T-helper 9 cell (primary cell): ENCODE results near the gene WARS2.
"Not testable (repeated sequence)": the region's sequence is repeated elsewhere in the genome, so short reads cannot be mapped to it uniquely, and the experiment has no call there.

Source experiments
- DNase-seq: peaks from one replicate; pipeline ENCODE4 v3.0.0-alpha.2; 2020

Gene WARS2

GRCh38 chr1:119139403-119139802 is 1.1 kb downstream of the WARS2 start:
- peak; percentile 18 for DNase-seq

- no peak for DNase-seq
Measured at GRCh38 chr1:119136401-119136800, 4.1 kb downstream of the WARS2 start.

- DNase-seq, result no peak
Measured at GRCh38 chr1:119133987-119134386, 6.5 kb downstream of the WARS2 start.

DNA sequence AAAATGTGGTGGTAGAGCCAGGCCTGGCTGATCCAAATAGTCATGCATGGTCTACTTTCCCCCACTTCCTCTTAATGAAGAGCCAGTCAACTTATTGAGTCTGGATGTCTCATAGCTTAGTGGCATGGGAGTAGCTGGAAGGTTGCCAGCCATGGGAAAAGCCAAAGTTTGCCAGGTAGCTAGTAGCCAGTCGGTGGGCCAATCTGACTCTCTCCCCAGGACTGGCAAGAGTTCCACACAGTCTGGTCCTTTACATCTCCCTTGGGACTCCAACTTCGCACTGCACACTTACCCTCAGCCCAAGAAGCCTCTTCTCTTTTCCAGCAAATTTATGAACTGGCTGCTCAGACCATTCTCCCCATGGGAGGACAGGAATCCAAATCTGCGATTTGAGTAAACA is 8.3 kb downstream of the WARS2 start:
- DNase-seq, result no peak

- DNase-seq, result no peak
Measured at GRCh38 chr1:119125874-119126273, 14.6 kb downstream of the WARS2 start.

GRCh38 chr1:119124764-119125163 is 15.7 kb downstream of the WARS2 start:
- no peak for DNase-seq

DNA sequence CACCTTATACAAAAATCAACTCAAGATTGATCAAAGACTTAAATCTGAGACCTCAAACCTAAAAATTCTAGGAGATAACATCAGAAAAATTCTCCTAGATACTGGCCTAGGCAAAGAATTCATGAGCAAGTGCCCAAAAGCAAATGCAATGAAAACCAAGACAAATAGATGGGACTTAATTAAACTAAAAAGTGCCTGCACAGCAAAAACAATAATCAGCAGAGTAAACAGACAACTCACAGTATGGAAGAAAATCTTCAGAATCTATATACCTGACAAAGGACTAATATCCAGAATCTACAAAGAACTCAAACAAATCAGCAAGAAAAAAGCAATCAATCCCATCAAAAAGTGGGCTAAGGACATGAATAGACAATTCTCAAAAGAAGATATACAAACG is 18.6 kb downstream of the WARS2 start:
- not testable (repeated sequence) for DNase-seq

- no peak for DNase-seq
Measured at GRCh38 chr1:119116725-119117124, 23.7 kb downstream of the WARS2 start.

DNA sequence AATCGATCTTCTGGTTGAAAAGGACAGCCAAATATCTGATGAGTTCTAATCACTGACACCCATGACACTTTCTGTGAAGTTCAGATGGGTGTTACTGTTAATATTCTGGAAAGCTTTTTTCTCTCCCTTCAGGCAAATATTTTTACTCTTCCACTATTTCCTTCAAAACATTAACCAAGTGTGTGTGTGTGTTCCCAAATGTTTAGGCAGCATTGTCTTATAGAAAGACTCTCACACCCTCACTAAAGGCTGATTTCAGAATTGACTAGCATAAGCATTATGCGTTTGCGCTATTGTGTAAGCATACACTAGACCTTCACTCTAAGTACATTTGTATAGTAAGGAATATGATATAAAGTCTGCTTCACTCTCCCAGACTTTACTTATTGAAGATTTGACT is 24.7 kb downstream of the WARS2 start:
- DNase-seq, result no peak

- DNase-seq, result no peak
Measured at GRCh38 chr1:119115311-119115710, 25.1 kb downstream of the WARS2 start.

DNA sequence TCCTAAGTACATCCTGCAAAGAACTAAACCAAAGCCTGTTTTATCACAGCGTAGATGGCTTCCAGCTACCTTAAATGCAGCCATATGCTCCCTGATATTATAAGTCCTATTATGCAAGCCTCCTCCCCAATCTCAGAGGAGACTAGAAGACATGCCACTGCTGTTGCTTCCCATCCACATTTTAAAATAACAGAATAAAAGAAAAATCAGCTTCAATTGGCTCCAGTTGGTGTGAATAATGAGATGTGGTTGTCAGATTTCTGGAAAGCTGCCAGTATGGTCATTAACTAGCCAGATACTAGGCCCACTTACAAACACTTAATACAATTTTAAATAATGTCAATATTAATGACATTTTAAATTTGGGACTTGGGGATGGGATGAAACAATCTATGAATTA is 25.7 kb downstream of the WARS2 start:
- DNase-seq, result no peak

GRCh38 chr1:119112791-119113190 is 27.7 kb downstream of the WARS2 start:
- DNase-seq, result no peak

GRCh38 chr1:119112244-119112643 is 28.2 kb downstream of the WARS2 start:
- DNase-seq, result no peak

DNA sequence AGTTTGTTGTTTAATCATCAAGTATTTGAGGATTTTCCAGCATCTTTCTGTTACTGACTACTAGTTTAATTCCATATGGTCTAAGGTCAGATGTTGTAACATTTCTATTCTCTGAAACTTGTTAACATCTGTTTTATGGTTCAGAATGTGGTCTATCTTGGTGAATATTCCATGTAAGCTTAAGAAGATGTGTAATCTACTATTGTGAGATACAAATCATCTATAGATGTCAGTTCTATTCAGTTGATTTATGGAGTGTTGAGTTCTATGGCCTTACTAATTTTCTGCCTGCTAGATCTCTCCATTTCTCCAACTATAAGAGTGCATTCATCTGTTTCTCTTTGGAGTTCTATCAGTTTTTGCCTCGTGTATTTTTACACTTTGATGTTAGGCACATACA is 31.5 kb downstream of the WARS2 start:
- no peak for DNase-seq

DNA sequence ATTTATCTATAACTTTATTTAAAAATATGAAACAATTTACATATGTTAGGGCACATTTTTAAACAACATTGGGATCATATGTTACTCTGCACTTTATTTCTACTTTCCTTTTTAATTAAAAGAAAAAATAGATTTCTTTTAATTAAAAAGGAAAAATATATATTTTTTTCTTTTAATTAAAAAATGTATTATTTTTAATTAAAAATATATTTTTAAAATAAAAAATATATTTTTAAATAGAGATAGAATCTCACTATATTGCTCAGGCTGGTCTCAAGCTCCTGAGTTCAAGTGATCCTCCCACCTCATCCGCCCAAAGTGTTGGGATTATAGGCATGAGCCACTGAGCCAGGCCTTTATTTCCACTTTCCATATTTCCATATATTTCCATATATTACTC is 36.7 kb downstream of the WARS2 start:
- DNase-seq, result no peak

DNA sequence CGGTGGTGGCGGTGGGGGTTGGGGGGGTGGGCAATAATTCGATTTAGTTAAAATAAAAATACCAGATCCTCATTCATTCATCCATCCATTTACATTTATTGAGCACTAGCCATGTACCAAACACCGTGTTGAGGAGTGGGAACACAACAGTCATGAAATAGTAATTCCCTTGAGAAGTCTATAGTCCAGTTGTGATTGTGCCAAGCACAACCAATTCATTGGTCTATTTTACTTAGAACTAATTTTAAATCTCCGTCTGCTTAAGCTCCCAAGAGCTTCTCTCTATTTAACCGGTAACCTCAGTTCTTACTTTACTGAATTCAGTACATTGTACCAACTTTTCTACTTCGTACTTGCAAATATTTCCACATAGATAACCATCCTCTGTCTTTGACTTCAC is 38.4 kb downstream of the WARS2 start:
- no peak for DNase-seq

- DNase-seq, result no peak
Measured at GRCh38 chr1:119101563-119101962, 38.9 kb downstream of the WARS2 start.

- no peak for DNase-seq
Measured at GRCh38 chr1:119099775-119100174, 40.7 kb downstream of the WARS2 start.

DNA sequence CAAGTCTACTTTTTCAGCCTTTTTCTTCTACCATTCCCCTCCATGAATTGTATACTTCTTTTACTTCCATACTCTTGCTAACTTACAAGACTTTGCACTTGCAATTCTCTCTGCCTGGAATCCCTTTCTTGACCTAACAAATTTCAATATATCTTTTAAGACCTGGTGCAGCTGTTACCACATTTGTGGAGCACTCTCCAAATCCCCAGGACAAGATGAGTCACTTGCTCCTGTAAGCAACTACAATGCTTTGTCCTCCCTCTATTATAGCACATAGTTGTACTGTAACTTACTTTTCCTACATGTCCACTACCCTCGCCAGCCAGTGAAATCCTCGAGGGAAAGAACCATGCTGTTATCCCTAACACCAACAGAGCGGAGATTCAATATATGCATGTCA is 43.1 kb downstream of the WARS2 start:
- no peak for DNase-seq

DNA sequence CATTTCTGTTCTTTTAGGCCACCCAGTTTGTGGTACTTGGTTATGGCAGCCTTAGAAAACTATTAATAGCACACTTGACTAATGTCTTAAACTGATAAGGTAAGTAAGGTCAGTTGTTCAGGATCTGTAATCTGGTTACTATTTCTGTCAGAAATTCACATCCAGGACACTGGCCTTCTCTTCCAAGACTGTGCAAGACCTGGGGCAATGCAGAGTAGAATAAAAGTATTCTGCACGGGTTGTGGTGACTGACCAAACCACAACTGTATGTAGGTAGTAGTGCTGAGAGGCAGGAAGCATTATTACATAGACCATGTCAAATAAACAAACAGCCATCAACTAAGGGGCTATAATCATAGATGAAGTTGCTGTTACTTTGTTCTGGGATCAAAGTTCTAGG is 46.7 kb downstream of the WARS2 start:
- no peak for DNase-seq

GRCh38 chr1:119091618-119092017 is 48.8 kb downstream of the WARS2 start:
- DNase-seq, result no peak

DNA sequence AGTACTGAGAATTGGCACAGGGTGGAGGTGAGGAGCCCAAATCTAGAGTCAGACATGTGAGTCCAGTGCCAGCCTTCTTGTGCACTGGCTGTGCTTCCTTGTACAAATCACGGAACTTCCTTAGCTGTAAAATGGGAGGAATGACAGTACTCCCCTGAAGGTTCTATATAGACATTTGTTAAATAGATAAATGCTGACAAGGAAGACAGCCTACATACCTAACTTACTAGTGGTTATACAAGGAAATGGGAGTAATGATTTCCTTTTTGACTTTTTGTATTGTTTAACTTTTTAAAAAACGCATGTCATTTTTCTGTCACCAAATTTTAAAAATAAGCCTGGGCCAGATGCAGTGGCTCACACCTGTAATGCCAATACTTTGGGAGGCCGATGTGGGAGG is 50.2 kb downstream of the WARS2 start:
- no peak for DNase-seq

DNA sequence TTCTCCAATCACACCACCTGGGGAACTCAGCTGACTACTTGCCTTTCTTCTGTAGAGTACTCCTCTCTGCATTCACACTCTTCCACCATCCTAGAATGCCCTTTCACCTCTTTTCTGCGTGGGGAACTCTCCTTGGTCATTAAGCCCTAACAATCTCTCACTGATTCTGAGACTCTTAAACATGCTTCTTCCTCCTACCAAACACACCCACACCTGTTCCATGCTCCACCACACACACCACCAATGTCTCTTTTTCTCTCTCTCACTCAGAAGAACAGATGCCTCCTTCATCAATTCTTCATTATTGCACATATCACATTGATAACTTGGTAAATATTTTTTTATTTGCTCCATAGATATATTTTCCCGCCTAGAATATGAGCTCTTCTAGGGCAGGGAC is 53.6 kb downstream of the WARS2 start:
- DNase-seq, result no peak

DNA sequence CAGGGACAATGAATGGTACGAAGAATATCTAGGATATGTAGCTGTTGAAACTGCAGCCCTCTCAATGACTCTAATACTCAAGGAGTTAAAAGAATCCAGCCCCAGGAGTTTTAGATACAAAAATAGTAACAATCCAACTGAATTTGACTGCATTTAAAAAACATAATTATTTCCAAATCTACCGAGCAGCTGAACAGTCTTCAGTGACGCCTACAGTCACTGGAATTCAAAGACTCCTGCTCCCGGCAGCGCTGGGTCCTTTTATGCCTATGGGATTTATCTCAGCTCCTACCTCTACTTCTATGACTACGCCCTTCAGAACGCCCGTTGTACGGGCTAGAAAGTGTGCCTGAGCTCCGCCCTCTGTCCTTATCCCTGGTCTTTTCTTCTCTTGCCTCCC is 55.7 kb downstream of the WARS2 start:
- no peak for DNase-seq

DNA sequence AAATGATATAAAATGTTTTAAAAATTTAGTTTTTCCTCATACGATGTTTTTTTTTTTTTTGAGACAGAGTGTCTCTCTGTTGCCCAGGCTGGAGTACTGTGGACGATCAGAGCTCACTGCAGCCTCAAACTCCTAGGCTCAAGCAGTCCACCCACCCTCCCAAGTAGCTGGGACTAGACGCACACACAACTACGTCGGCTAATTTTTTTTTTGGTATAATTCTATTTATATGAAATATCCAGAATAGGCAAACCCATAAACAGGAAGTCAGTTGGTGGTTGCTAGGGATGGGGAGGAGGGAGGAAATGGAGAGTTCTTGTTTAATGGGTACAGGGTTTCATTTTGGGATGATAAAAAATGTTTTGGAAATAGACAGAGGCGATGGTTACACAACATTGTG is 56.5 kb downstream of the WARS2 start:
- no peak for DNase-seq

- DNase-seq, result no peak
Measured at GRCh38 chr1:119083479-119083878, 57.0 kb downstream of the WARS2 start.
